Urinary bladder (tissue), 4 donors: ENCODE results near the gene ACACA. TPM values are rescaled to one million over a fixed set of nuclear protein-coding genes. Genes with fewer than 3 reads are reported as not detected.

Experiments used
- DNase-seq: peaks from one replicate; pipeline ENCODE4 v3.0.0-alpha.2; 2015; ENCODE audit errors: extremely low spot score
- H3K27ac ChIP-seq: one replicate; pipeline ENCODE4 v1.5.1; 2013; ENCODE audit warnings: low read depth, mild to moderate bottlenecking, moderate library complexity
- H3K36me3 ChIP-seq: one replicate; pipeline ENCODE4 v1.6.1; 2013; ENCODE audit warnings: mild to moderate bottlenecking, moderate library complexity; ENCODE audit not compliant: insufficient read depth
- H3K4me1 ChIP-seq: one replicate; pipeline ENCODE4 v1.6.1; 2013; ENCODE audit warnings: mild to moderate bottlenecking, moderate library complexity; ENCODE audit not compliant: insufficient read depth
- H3K4me3 ChIP-seq: one replicate; pipeline ENCODE4 v1.5.1; 2013; ENCODE audit warnings: low read depth, low read length
- WGBS: extraction: QIAGEN DNeasy Blood & Tissue Kit; methylation state at CpG from one replicate; pipeline ENCODE4 v1.1.7; 2013; 5-methylcytosine and 5-hydroxymethylcytosine counted together
- polyA plus RNA-seq: library from polyadenylated mRNA; stranded (reverse); fragments of 200-250 nt; gene quantifications from one replicate; pipeline ENCODE4 v1.2.3, GENCODE V29; 2013
- total RNA-seq: library from RNA; depleted of rRNA; stranded (reverse); fragments of >200 nt; gene quantifications from one replicate; pipeline ENCODE4 v1.2.3, GENCODE V29; 2014
- donor health status: healthy with polysubstance abuse.
- donor health status: healthy.

ACACA gene
- total and polyA plus RNA-seq, 2 donors = 31.7 to 70.6 TPM

- DNase-seq = no peak
- Histone ChIP-seq H3K36me3 (no peaks in the 10 kb centered on the region), H3K27ac (no peak overlapping the region), H3K4me1 (no peaks in the 10 kb centered on the region), H3K4me3 (no peak overlapping the region)
- 81% methylated on average over 7 of the region's 7 CpGs for WGBS
Observed at GRCh38 chr17:37045351-37045922, 361.2 kb downstream of the ACACA start.

GRCh38 chr17:37043201-37043600 is 363.4 kb downstream of the ACACA start:
- Histone ChIP-seq H3K4me3 (no peak overlapping the region), H3K4me1 (no peaks in the 10 kb centered on the region), H3K36me3 (no peaks in the 10 kb centered on the region), H3K27ac (no peak overlapping the region)
- DNase-seq = no peak
- WGBS = 89% methylated on average over 3 of the region's 3 CpGs

GRCh38 chr17:37041932-37042331 is 364.7 kb downstream of the ACACA start:
- Histone ChIP-seq H3K4me1 (no peaks in the 10 kb centered on the region), H3K4me3 (no peak overlapping the region), H3K27ac (no peak overlapping the region), H3K36me3 (no peaks in the 10 kb centered on the region)
- DNase-seq = no peak

GRCh38 chr17:37039269-37039668 is 367.4 kb downstream of the ACACA start:
- H3K4me3 ChIP-seq = no peak overlapping the region
- WGBS = 58% methylated on average over 6 of the region's 6 CpGs
- no peaks in the 10 kb centered on the region for H3K4me1 ChIP-seq
- no peak for DNase-seq
- H3K36me3 ChIP-seq = no peaks in the 10 kb centered on the region
- H3K27ac ChIP-seq = no peak overlapping the region

GRCh38 chr17:37037590-37038155 is 369.0 kb downstream of the ACACA start:
- no peak overlapping the region for H3K27ac ChIP-seq
- H3K4me1 ChIP-seq = no peaks in the 10 kb centered on the region
- 84% methylated on average over 5 of the region's 5 CpGs for WGBS
- no peaks in the 10 kb centered on the region for H3K36me3 ChIP-seq
- DNase-seq = no peak
- no peak overlapping the region for H3K4me3 ChIP-seq

Other genes with a start within 250 kb of the ACACA start
- not detected for gene C17orf78, start 30.9 kb downstream of the ACACA start, total RNA-seq
- gene C17orf78, start 30.9 kb downstream of the ACACA start, polyA plus RNA-seq = not detected
- gene TADA2A, start 50 bp upstream of the ACACA start, total RNA-seq = 33.9 TPM
- 12.4 TPM for gene TADA2A, start 50 bp upstream of the ACACA start, polyA plus RNA-seq
- 14.9 TPM for gene DUSP14, start 83.1 kb upstream of the ACACA start, total RNA-seq
- gene DUSP14, start 83.1 kb upstream of the ACACA start, polyA plus RNA-seq = 12.5 TPM
- 36.6 TPM for gene SYNRG, start 202.6 kb upstream of the ACACA start, total RNA-seq
- gene SYNRG, start 202.6 kb upstream of the ACACA start, polyA plus RNA-seq = 11.5 TPM
- 38.9 TPM for gene DDX52, start 236.6 kb upstream of the ACACA start, total RNA-seq
- 9.6 TPM for gene DDX52, start 236.6 kb upstream of the ACACA start, polyA plus RNA-seq